ENCODE results near the gene NUP62CL. TPM values are rescaled to one million over a fixed set of nuclear protein-coding genes. Genes with fewer than 3 reads are reported as not detected.

NUP62CL gene
- total RNA-seq, 4 donors from 2014 or later = 4.4 to 17.7 (median 5.4) TPM; not detected in 1

GRCh38 chrX:107123750-107124149 lies 82.5 kb downstream of the NUP62CL start:
- no peak overlapping the region for H3K4me3 ChIP-seq
- H3K4me1 ChIP-seq = no peaks in the 10 kb centered on the region
- no peak overlapping the region for H3K27ac ChIP-seq
- intact Hi-C loops (cut with DNase I; ENCODE audit: low total_unique reads) = no loop called here
- TF ChIP-seq CTCF (IDR thresholded peaks at IDR 0.05) (no peak), POLR2A (IDR thresholded peaks at IDR 0.05) (no peak)
- no peaks in the 10 kb centered on the region for H3K9me3 ChIP-seq
- H3K36me3 ChIP-seq = no peaks in the 10 kb centered on the region
- peaks cover 0 to 18% of the 10 kb centered on the region in 2 donors for H3K27me3 ChIP-seq
- no peak for DNase-seq

GRCh38 chrX:107119283-107119682 lies 87.0 kb downstream of the NUP62CL start:
- intact Hi-C loops (cut with DNase I; ENCODE audit: low total_unique reads) = no loop called here
- H3K4me3 ChIP-seq = peak overlapping the region in 1 of 2 donors; percentile 37

GRCh38 chrX:107118322-107119147 lies 87.7 kb downstream of the NUP62CL start, which contains the start of gene RBM41:
Gene RBM41 (minus strand): TSS chrX:107118822. CDS start chrX:107118773, 49 bp downstream.
- Histone ChIP-seq H3K4me1 (no peaks in the 10 kb centered on the region), H3K27ac (peak within 1 kb of the TSS; percentile 44 to 57), H3K27me3 (no peaks in the 10 kb centered on the region), H3K36me3 (no peaks in the 10 kb centered on the region), H3K9me3 (no peaks in the 10 kb centered on the region), H3K4me3 (peak within 1 kb of the TSS; percentile 37 to 41)
- DNase-seq = peak; percentile 61 to 74
- TF ChIP-seq POLR2A (IDR thresholded peaks at IDR 0.05) (no peak), CTCF (IDR thresholded peaks at IDR 0.05) (no peak)
- intact Hi-C loops (cut with DNase I; ENCODE audit: low total_unique reads) = no loop called here

More at GRCh38 chrX:107119283-107119682, 87.0 kb downstream of the NUP62CL start:
- Histone ChIP-seq H3K36me3 (no peaks in the 10 kb centered on the region), H3K27me3 (no peaks in the 10 kb centered on the region), H3K27ac (peak overlapping the region; percentile 44 to 57), H3K9me3 (no peaks in the 10 kb centered on the region), H3K4me1 (no peaks in the 10 kb centered on the region)
- no peak for DNase-seq
- no peak for TF ChIP-seq POLR2A (IDR thresholded peaks at IDR 0.05)
- TF ChIP-seq CTCF (IDR thresholded peaks at IDR 0.05) = no peak

DNA sequence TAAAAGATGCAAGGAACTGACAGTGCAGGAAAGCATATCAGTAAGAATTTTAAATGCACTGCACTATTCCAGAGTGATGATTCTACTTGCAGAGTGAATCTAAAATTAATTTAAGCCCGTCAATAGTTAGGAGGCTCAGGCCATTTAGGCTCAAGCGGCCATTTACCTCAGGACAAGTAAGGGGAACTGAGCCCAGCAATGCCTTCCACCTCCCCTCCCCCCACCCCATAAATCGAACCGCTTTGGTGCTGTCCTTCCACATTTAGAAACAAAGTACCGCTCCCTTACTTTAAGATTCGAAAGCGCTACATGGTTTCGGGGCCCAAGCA lies 88.3 kb downstream of the NUP62CL start:
- no peak for DNase-seq
- H3K4me1 ChIP-seq = no peaks in the 10 kb centered on the region
- H3K9me3 ChIP-seq = no peaks in the 10 kb centered on the region
- H3K27me3 ChIP-seq = no peaks in the 10 kb centered on the region
- H3K36me3 ChIP-seq = no peaks in the 10 kb centered on the region
- H3K27ac ChIP-seq = peak overlapping the region; percentile 44 to 57
- intact Hi-C loops (cut with DNase I; ENCODE audit: low total_unique reads) = no loop called here
- H3K4me3 ChIP-seq = peak overlapping the region; percentile 37 to 41
- no peak for TF ChIP-seq POLR2A (IDR thresholded peaks at IDR 0.05)
- TF ChIP-seq CTCF (IDR thresholded peaks at IDR 0.05) = no peak

GRCh38 chrX:107107459-107107858 lies 98.8 kb downstream of the NUP62CL start:
- intact Hi-C loops (cut with DNase I; ENCODE audit: low total_unique reads) = no loop called here
- H3K4me1 ChIP-seq = no peaks in the 10 kb centered on the region
- no peak for DNase-seq
- peaks cover 0 to 3% of the 10 kb centered on the region in 2 donors for H3K27me3 ChIP-seq
- no peaks in the 10 kb centered on the region for H3K36me3 ChIP-seq
- no peak overlapping the region for H3K27ac ChIP-seq
- TF ChIP-seq CTCF (IDR thresholded peaks at IDR 0.05) = no peak
- no peak for TF ChIP-seq POLR2A (IDR thresholded peaks at IDR 0.05)
- no peaks in the 10 kb centered on the region for H3K9me3 ChIP-seq
- H3K4me3 ChIP-seq = no peak overlapping the region

Measured in uterus (tissue), 4 donors.